Measurements from ENCODE around the gene RDH5. TPM values are rescaled to one million over a fixed set of nuclear protein-coding genes. Genes with fewer than 3 reads are reported as not detected.

The RDH5 gene
- total RNA-seq, 1 experiment from 2014 or later = 12.6 TPM

GRCh38 chr12:55715833-55716581, 4.2 kb upstream of the RDH5 start, which contains the start of gene BLOC1S1:
BLOC1S1 (plus strand) TSS chr12:55716046; CDS start chr12:55716052, 6 bp downstream.
- Histone ChIP-seq H3K27ac (peak within 1 kb of the TSS; percentile 87), H3K9me2 (ENCODE audit: insufficient read depth) (no peaks in the 10 kb centered on the region), H4K20me1 (ENCODE audit: insufficient read depth) (no peaks in the 10 kb centered on the region), H3K4me3 (peak within 1 kb of the TSS; percentile 100), H3F3A (ENCODE audit: insufficient read depth, low read depth) (peaks cover 26% of the 10 kb centered on the region), H3K4me1 (replicated peaks; ENCODE audit: insufficient read depth) (peaks cover 36% of the 10 kb centered on the region), H2AFZ (peak within 1 kb of the TSS; percentile 99), H3K4me2 (peak within 1 kb of the TSS; percentile 89), H3K27me3 (ENCODE audit: insufficient read depth, low read depth) (peaks cover 12% of the 10 kb centered on the region; the same call in 1 of the 2 replicates), H3K9me3 (ENCODE audit: insufficient read depth, low read depth) (no peaks in the 10 kb centered on the region), H3K79me2 (ENCODE audit: low read depth) (peaks cover 5% of the 10 kb centered on the region; the same call in 1 of the 2 replicates), H3K36me3 (ENCODE audit: low read depth) (no peaks in the 10 kb centered on the region)
- intact Hi-C loops (cut with micrococcal nuclease; ENCODE audit: unreplicated experiment) = no loop called here
- DNase-seq = peak; percentile 75 to 92
- TSS peak; percentile 32 for BruUV-seq (replicated peaks)
- CTCF ChIA-PET = interaction anchor here (0.5 to 0.6 kb wide), 2 partner anchors 211 to 257 kb away, joined by 3 to 24 read pairs; no protein-coding TSS in a partner anchor
- no peak for TF ChIP-seq EZH2 (IDR thresholded peaks at IDR 0.05; ENCODE audit: low read depth)
- no peak for TF ChIP-seq CTCF (conservative IDR thresholded peaks at IDR 0.05)
- POLR2A ChIA-PET (ENCODE audit: unreplicated experiment) = interaction anchor here (0.6 kb wide), 2 partner anchors 35 to 291 kb away, joined by 3 to 33 read pairs; a partner anchor contains a TSS

GRCh38 chr12:55716582-55716957, 3.6 kb upstream of the RDH5 start:
- H3K27me3 ChIP-seq (ENCODE audit: insufficient read depth, low read depth) = peaks cover 8% of the 10 kb centered on the region; the same call in 1 of the 2 replicates
- TF ChIP-seq EZH2 (IDR thresholded peaks at IDR 0.05; ENCODE audit: low read depth) (no peak), CTCF (conservative IDR thresholded peaks at IDR 0.05) (no peak)
- intact Hi-C loops (cut with micrococcal nuclease; ENCODE audit: unreplicated experiment) = no loop called here
- peak overlapping the region; percentile 100 for H3K4me3 ChIP-seq
- DNase-seq = no peak
- no peak overlapping the region for H3K27ac ChIP-seq
- CTCF ChIA-PET = no interaction called here
- H3K36me3 ChIP-seq (ENCODE audit: low read depth) = no peaks in the 10 kb centered on the region
- peak overlapping the region; percentile 89 for H3K4me2 ChIP-seq
- POLR2A ChIA-PET (ENCODE audit: unreplicated experiment) = no interaction called here
- no peaks in the 10 kb centered on the region for H3K9me3 ChIP-seq (ENCODE audit: insufficient read depth, low read depth)
- BruUV-seq (replicated peaks) = no TSS peak
- 0 out of 2 replicates have a peak, but pooled peaks cover 3% of the 10 kb centered on the region for H4K20me1 ChIP-seq (ENCODE audit: insufficient read depth)
- peaks cover 41% of the 10 kb centered on the region for H3K4me1 ChIP-seq (replicated peaks; ENCODE audit: insufficient read depth)
- H2AFZ ChIP-seq = peak overlapping the region; percentile 99
- H3F3A ChIP-seq (ENCODE audit: insufficient read depth, low read depth) = peaks cover 30% of the 10 kb centered on the region
- peaks cover 5% of the 10 kb centered on the region; the same call in 1 of the 2 replicates for H3K79me2 ChIP-seq (ENCODE audit: low read depth)
- no peaks in the 10 kb centered on the region for H3K9me2 ChIP-seq (ENCODE audit: insufficient read depth)

GRCh38 chr12:55717011-55718007, 2.9 kb upstream of the RDH5 start:
- BruUV-seq (replicated peaks) = no TSS peak

More at GRCh38 chr12:55717011-55718007, 2.9 kb upstream of the RDH5 start:
- Histone ChIP-seq H3K4me3 (peak overlapping the region; percentile 100), H3K9me2 (ENCODE audit: insufficient read depth) (no peaks in the 10 kb centered on the region), H2AFZ (no peak overlapping the region; the same call in 1 of the 2 replicates), H3K27me3 (ENCODE audit: insufficient read depth, low read depth) (peaks cover 3% of the 10 kb centered on the region; the same call in 1 of the 2 replicates), H3F3A (ENCODE audit: insufficient read depth, low read depth) (peaks cover 37% of the 10 kb centered on the region), H4K20me1 (ENCODE audit: insufficient read depth) (0 out of 2 replicates have a peak, but pooled peaks cover 4% of the 10 kb centered on the region), H3K27ac (no peak overlapping the region), H3K4me1 (replicated peaks; ENCODE audit: insufficient read depth) (peaks cover 46% of the 10 kb centered on the region), H3K36me3 (ENCODE audit: low read depth) (no peaks in the 10 kb centered on the region), H3K4me2 (peak overlapping the region; percentile 89), H3K9me3 (ENCODE audit: insufficient read depth, low read depth) (no peaks in the 10 kb centered on the region), H3K79me2 (ENCODE audit: low read depth) (peaks cover 5% of the 10 kb centered on the region; the same call in 1 of the 2 replicates)
- no peak for DNase-seq
- TF ChIP-seq EZH2 (IDR thresholded peaks at IDR 0.05; ENCODE audit: low read depth) (no peak), CTCF (conservative IDR thresholded peaks at IDR 0.05) (no peak)
- POLR2A ChIA-PET (ENCODE audit: unreplicated experiment) = no interaction called here
- CTCF ChIA-PET = no interaction called here
- intact Hi-C loops (cut with micrococcal nuclease; ENCODE audit: unreplicated experiment) = no loop called here
